Pancreas (tissue), 10 donors: ENCODE data around the gene RTN4. TPM values are rescaled to one million over a fixed set of nuclear protein-coding genes. Genes with fewer than 3 reads are reported as not detected.
A peak's percentile ranks its signal among the peaks of the same experiment; 100 is the strongest.

Source experiments
- ATAC-seq, 4 donors: fragments of 200-7000 bp; cut with Tn5 transposase; one replicate each; pipeline versions ENCODE4 v1.8.0 to v1.9.1; 2020; ENCODE audit warnings: mild to moderate bottlenecking in 4 of 4, moderate library complexity in 4 of 4
- DNase-seq, 6 donors: peaks; one replicate each; pipeline ENCODE4 v3.0.0-alpha.2; 2020
- FAIRE-seq: peaks from 2 replicates; lab custom pipeline; 2012; peaks lifted over from hg19 to GRCh38; lab: Jason Lieb, UNC
- H3K27ac ChIP-seq, 4 donors: fragments of 200-600 bp; sonication (generic); 1 replicate in 3 of 4; 2 replicates in 1 of 4; pipeline versions ENCODE4 v1.5.0 to v1.8.0; 2020
- H3K27me3 ChIP-seq, 4 donors: fragments of 200-600 bp; one replicate each; pipeline ENCODE4 v1.8.0; 2021
- H3K36me3 ChIP-seq, 3 donors: fragments of 200-600 bp; sonication (generic) in 1 of 3; one replicate each; pipeline versions ENCODE4 v1.5.0 to v1.8.0; 2020 to 2021
- H3K4me1 ChIP-seq, 3 donors: fragments of 200-600 bp; one replicate each; pipeline ENCODE4 v1.8.0; 2021
- H3K4me3 ChIP-seq, 4 donors: fragments of 200-600 bp; sonication (generic) in 2 of 4; one replicate each; pipeline versions ENCODE4 v1.5.0 to v1.8.0; 2020 to 2021
- H3K9me3 ChIP-seq, 4 donors: fragments of 200-600 bp; one replicate each; pipeline ENCODE4 v1.8.0; 2021
- WGBS, 2 donors: extraction: QIAGEN DNeasy Blood & Tissue Kit; methylation state at CpG; one replicate each; pipeline ENCODE4 v1.1.7; 2013; 5-methylcytosine and 5-hydroxymethylcytosine counted together
- intact Hi-C, 3 donors: fragments of 100-400 bp; cut with DNase I; formaldehyde crosslinking; loops; one replicate each; pipeline versions ENCODE4 v1.11.1 to v1.14.2; 2022
- polyA plus RNA-seq, 2 donors: library from polyadenylated mRNA; stranded (reverse); fragments of 200-250 nt; gene quantifications; one replicate each; pipeline ENCODE4 v1.2.3, GENCODE V29; 2013
- total RNA-seq, 6 donors: library from RNA; stranded (reverse); fragmentation: NEBNext Ultra II Directional in 4 of 6; extraction: Animal tissue kit (Norgen Biotek cat#: 25700) in 4 of 6; gene quantifications; one replicate each; pipeline versions ENCODE4 v1.2.1 to v1.2.4, GENCODE V29; 2021 to 2023
- TF ChIP-seq, protein P1 (sequence below), 4 donors: fragments of 200-600 bp; sonication (generic) in 3 of 4; IDR thresholded peaks; one replicate each; pipeline versions ENCODE4 v1.5.0 to v1.8.0; 2021; ENCODE audit warnings: antibody characterized with exemption in 4 of 4
- donor health status: healthy with polysubstance abuse.
- donor health status: DM: no; HTN: no; CAD: no; lungs with moderate emphysema.
- donor health status: DM: no; HTN: no; CAD: no.
- donor health status: control.
- donor health status: control.
- donor health status: Bipolar disorder and iron deficiency.
- donor health status: DM: yes; HTN: yes; CAD: no.
- donor health status: DM: no; HTN: no; CAD: no.
- donor health status: DM: no; HTN: no; CAD: no.
- donor health status: DM: yes; HTN: yes; CAD: no.

The RTN4 gene
- total and polyA plus RNA-seq, 8 donors: 38.3 to 105 (median 77.3) TPM

DNA sequence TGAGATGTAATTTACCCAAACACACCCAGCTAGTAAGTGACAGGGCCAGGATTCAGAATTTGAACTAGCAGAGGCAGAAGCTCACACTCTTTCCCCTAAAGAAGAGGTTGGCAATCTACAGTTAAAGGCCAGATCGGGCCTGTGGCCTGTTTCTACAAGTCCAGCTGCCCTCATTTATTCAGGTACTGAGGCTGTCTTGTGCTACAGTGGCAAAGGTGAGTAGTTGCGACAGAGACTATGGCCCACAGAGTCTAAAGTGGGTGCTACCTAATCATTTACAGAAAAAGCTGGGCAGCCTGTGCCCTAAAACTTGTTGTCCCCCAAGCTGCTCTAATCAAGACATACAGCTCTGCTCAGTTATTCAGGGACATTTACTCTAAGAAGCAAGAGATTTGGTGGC, 86.8 kb downstream of the RTN4 start:
- H3K27ac ChIP-seq: no peak overlapping the region
- no peaks in the 10 kb centered on the region for H3K36me3 ChIP-seq
- ATAC-seq: no peak
- H3K9me3 ChIP-seq: no peaks in the 10 kb centered on the region
- no peak overlapping the region for H3K4me3 ChIP-seq
- DNase-seq: no peak
- no peaks in the 10 kb centered on the region for H3K4me1 ChIP-seq
- no peak for FAIRE-seq
- 84 to 92% methylated on average over 2 of the region's 2 CpGs for WGBS, 2 donors
- TF ChIP-seq, protein P1, sequence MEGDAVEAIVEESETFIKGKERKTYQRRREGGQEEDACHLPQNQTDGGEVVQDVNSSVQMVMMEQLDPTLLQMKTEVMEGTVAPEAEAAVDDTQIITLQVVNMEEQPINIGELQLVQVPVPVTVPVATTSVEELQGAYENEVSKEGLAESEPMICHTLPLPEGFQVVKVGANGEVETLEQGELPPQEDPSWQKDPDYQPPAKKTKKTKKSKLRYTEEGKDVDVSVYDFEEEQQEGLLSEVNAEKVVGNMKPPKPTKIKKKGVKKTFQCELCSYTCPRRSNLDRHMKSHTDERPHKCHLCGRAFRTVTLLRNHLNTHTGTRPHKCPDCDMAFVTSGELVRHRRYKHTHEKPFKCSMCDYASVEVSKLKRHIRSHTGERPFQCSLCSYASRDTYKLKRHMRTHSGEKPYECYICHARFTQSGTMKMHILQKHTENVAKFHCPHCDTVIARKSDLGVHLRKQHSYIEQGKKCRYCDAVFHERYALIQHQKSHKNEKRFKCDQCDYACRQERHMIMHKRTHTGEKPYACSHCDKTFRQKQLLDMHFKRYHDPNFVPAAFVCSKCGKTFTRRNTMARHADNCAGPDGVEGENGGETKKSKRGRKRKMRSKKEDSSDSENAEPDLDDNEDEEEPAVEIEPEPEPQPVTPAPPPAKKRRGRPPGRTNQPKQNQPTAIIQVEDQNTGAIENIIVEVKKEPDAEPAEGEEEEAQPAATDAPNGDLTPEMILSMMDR (IDR thresholded peaks at IDR 0.05): no peak
- intact Hi-C loops: no loop called here
- no peaks in the 10 kb centered on the region for H3K27me3 ChIP-seq

GRCh38 chr2:54962935-54963440, 87.3 kb downstream of the RTN4 start:
- intact Hi-C loops: no loop called here
- DNase-seq: no peak
- ATAC-seq: no peak
- no peaks in the 10 kb centered on the region for H3K4me1 ChIP-seq
- 87% methylated on average over 3 of the region's 3 CpGs for WGBS, 2 donors
- no peak overlapping the region for H3K27ac ChIP-seq
- H3K4me3 ChIP-seq: no peak overlapping the region
- H3K27me3 ChIP-seq: no peaks in the 10 kb centered on the region
- no peak for FAIRE-seq
- H3K9me3 ChIP-seq: no peaks in the 10 kb centered on the region
- TF ChIP-seq, protein P1 (IDR thresholded peaks at IDR 0.05): no peak
- H3K36me3 ChIP-seq: no peaks in the 10 kb centered on the region

DNA sequence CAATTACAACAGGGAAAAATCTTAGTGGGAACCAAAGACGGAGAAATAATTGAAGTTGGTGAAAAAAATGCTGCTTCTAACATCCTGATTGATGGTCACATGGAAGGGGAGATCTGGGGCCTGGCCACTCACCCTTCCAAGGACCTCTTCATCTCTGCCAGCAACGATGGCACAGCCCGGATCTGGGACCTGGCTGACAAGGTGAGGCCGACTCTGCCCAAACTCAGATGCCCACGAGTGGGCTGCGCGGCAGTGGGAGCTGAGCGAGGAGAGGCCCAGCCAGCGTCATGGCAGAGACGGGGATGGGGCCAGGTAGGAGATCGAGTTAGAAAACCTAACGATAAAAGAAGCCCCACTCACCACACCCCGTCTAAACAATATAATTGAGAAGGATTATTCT, 87.7 kb downstream of the RTN4 start:
- H3K36me3 ChIP-seq: no peaks in the 10 kb centered on the region
- H3K9me3 ChIP-seq: no peaks in the 10 kb centered on the region
- intact Hi-C loops: no loop called here
- no peak overlapping the region for H3K27ac ChIP-seq
- H3K4me1 ChIP-seq: no peaks in the 10 kb centered on the region
- TF ChIP-seq, protein P1 (IDR thresholded peaks at IDR 0.05): no peak
- FAIRE-seq (no peak), DNase-seq (no peak), ATAC-seq (no peak)
- 94 to 98% methylated on average over 13 of the region's 13 CpGs for WGBS, 2 donors
- no peaks in the 10 kb centered on the region for H3K27me3 ChIP-seq
- H3K4me3 ChIP-seq: no peak overlapping the region

GRCh38 chr2:54960164-54960563, 90.1 kb downstream of the RTN4 start:
- H3K4me1 ChIP-seq: no peaks in the 10 kb centered on the region
- no peak overlapping the region for H3K27ac ChIP-seq
- no peak overlapping the region for H3K4me3 ChIP-seq
- WGBS, 2 donors: 80 to 87% methylated on average over 7 of the region's 7 CpGs
- intact Hi-C loops: no loop called here
- FAIRE-seq: no peak
- TF ChIP-seq, protein P1 (IDR thresholded peaks at IDR 0.05): no peak
- no peaks in the 10 kb centered on the region for H3K36me3 ChIP-seq
- ATAC-seq: no peak
- DNase-seq: no peak
- no peaks in the 10 kb centered on the region for H3K27me3 ChIP-seq
- H3K9me3 ChIP-seq: no peaks in the 10 kb centered on the region

GRCh38 chr2:54958717-54959371, 91.4 kb downstream of the RTN4 start:
- intact Hi-C loops: no loop called here
- H3K9me3 ChIP-seq: no peaks in the 10 kb centered on the region
- ATAC-seq (peak in 1 of 4 donors; percentile 55), DNase-seq (no peak), FAIRE-seq (no peak)
- H3K4me1 ChIP-seq: no peaks in the 10 kb centered on the region
- WGBS, 2 donors: 88 to 95% methylated on average over 14 of the region's 14 CpGs
- TF ChIP-seq, protein P1 (IDR thresholded peaks at IDR 0.05): no peak
- no peaks in the 10 kb centered on the region for H3K27me3 ChIP-seq
- no peaks in the 10 kb centered on the region for H3K36me3 ChIP-seq
- H3K4me3 ChIP-seq: no peak overlapping the region
- H3K27ac ChIP-seq: no peak overlapping the region
